ENCODE data around the gene VASN.
"Not testable (repeated sequence)": the region's sequence is repeated elsewhere in the genome, so short reads cannot be mapped to it uniquely, and the experiment has no call there.

Gene VASN

DNA sequence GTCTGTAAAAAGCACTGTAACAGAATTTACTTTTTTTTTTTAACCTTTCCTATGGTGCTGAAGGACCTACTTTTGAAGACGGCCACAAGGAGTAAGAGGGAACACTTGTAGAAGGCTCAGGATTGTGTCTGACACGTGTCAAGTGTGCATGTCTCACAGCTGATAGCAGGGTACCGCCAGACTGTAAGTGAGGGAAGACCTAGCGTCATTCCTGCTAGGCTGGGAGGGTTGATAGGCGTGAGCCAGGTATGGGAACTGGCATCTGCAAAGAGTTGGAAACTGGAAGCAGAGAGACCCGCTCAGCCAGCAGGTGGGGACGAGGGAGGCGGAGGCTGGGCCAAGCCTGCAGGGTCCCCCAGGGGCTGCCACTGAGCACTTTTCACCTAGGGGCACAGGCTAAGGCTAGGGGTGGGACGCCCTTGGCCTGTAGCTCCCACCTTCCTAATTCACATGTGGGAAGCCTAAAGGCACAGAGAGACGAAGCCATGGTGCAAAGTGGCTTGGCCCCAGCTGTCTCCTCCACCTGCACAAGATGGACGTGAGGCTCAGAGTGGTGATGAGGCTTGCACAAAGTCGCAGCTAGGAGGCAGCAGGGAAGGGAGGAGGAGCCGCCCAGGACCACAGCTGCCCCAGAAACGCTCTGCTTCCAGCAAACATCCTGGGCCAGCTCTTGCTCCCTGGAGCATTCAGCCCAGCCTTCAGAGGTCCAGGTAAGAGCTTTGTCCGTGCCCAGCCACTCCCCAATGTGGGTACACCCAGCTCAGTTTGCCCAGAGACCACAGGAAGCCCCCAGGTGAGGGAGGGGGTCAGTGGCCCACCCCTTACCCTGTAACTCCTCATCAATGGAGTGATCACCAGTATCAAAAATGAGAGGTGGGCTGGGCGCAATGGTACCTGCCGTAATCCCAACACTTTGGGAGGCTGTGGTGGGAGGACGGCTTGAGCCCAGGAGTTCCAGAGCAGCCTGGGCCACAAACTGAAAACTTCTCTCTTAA, 18.9 kb downstream of the VASN start:
- intact Hi-C loops (cut with DNase I) = no loop called here
- no peak for DNase-seq

DNA sequence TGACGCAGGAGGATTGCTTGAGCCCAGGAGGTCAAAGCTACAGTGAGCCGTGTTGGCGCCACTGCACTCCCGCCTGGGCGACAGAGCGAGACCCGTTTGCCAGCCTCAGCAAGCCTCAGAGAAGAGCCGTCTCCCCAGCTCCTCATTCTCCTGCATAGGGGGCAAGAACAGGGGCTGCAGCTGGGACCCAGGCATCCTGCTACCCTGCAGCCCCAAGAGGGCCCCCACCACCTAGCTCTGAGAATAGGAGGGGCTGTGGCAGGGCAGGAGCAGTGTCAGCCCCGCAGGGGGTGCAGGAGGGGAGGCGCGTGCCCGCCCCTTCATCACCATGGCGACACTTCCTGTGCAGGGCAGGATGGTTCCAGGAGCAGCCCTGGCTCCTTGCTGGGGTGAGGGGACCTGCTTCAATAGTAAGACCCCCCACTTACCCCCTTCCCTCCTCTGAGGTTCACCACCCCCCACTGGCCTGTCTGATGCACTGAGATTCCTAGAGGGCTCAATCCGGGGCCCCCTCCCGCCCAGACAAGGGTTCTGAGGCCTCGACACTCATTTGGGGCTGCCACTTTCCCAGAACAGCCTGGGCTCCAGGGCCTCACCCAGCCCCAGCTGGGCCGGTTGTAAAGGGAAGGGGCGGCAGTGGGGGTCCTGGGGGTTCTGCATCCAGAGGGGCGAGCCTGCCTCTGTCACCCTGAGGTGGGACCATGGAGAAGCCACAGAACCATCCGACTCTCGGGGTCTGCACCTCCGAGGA, 20.2 kb downstream of the VASN start:
- intact Hi-C loops (cut with DNase I) = no loop called here
- DNase-seq = no peak

DNA sequence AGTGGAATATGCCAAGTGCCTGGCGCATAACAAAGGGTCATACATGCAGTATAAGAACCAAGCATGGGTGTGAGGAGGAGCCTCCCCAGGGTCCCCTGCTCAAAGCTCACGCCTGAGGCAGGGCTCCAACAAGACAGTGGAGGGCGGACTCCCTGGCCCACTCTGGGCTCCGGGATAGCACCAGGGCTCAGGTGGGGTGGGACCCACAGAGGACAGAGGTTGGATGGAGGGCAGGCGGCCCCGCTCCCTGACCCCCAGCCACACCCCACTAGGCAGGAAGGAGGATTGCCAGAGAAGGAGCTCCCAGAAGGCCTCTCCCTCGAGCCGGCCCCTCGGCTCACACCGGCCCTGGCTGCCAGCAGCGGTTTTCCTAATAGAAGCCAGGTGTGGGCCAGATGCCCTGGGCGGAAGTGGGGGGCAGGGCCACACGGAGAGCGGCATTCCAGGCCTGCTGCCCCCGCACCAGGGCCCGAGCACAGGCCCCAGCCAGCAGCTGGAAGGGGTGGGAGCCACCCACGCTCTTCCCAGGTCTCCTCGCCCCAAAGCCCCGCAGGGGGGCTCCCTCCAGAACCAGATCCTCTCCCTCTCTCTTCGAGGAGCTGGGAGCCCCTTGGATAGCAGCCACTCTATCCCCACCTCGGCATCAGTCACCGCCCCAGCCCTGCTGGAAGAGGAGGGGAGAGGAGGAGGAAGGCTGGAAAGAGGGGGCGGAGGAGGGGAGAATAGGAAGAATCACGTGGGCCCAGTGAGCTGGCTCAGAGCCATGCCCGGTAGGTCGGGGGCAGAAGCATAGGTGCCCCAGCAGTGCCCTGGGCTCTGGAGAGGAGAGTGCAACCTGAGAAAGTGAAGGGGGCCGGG, 21.0 kb downstream of the VASN start:
- intact Hi-C loops (cut with DNase I) = no loop called here
- DNase-seq = peak in 27 of 42 donors; percentile 45 to 85 (median 63)

GRCh38 chr16:4393240-4393600, 21.6 kb downstream of the VASN start:
- no peak for DNase-seq
- intact Hi-C loops (cut with DNase I) = no loop called here

- DNase-seq; intact Hi-C loops (cut with DNase I): not testable (repeated sequence)
Measured at GRCh38 chr16:4393850-4394249, 22.2 kb downstream of the VASN start.

DNA sequence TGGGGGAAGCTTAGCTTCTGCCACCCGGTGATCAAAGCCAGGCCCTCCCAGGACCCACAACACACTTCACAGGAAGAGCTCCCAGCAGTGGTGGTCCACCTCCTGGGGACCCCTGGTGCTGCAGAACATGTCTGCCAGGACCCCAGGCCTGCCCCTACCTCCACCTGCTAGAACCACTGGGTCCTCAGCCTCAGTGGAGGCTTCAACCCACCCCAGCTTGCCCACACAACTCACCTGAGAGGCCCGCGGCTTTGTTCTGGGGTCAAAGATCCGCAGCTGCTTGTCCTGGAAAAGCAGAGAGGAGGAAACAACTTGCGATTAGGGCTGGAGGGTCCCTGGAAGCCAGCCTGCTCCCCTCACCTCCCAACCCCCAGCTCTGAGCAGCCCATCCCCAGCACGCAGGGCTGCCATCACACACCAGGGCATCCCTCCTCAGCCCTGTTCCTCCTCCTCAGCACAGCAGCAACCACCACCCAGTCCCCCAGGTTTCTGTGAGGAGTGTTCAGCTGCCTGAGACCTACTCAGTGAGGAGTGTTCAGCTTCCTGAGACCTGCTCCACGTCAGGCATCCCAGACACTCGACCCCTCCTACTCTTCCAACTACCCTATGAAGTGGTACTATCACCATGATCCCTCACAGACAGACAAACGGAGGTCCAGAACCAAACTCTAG, 23.5 kb downstream of the VASN start:
- peak in 2 of 42 donors; percentile 53 for DNase-seq
- intact Hi-C loops (cut with DNase I) = no loop called here

DNA sequence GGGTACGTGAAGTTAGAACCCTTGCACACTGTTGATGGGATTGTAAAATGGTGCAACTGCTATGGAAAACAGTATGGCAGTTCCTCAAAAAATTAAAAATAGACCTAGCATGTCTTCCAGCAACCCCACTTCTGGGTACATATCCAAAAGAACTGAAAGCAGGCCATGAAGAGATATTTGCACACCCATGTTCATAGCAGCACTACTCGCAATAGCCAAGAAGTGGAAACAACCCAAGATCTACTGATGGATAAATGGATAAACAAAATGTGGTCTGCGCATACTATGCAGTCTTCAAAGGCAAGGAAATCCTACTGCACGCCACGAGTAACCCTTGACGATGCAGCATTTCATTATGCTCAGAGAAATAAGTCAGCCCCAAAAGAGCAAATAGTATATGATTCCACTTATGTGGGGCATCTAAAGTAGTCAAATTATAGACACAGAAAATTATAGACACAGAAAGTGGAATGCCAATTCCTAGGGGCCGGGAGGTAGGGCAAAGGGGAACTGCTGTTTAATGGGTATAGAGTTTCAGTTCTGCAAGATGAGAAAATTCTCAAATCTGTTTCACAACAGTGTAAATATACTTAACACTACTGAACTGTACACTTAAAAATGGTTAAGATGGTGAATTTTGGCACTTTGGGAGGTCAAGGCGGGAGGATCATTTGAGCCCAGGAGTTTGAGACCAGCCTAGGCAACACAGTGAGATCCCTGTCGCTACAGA, 27.5 kb downstream of the VASN start:
- intact Hi-C loops (cut with DNase I) = no loop called here
- DNase-seq = no peak

DNA sequence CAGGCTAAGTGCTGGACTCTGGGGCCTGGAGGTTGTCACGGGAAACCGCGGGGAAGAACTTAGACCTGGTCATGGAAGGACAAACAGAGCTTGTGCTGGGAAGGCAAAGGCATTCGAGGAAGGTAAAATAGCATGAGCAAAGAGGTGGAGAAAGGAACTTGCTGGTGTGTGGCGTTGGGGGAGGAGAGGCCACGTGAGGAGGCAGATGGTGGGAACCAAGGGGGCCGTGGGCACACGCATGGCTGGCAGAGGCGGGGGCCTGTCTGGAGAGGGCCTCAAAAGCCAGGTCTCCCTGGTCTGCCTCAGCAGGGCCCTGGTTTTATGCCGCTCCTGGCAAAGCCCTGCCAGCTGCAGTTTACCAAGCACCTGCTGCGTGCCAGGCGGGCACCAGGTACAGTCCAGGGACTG, 29.4 kb downstream of the VASN start:
- DNase-seq = no peak
- intact Hi-C loops (cut with DNase I) = no loop called here

DNA sequence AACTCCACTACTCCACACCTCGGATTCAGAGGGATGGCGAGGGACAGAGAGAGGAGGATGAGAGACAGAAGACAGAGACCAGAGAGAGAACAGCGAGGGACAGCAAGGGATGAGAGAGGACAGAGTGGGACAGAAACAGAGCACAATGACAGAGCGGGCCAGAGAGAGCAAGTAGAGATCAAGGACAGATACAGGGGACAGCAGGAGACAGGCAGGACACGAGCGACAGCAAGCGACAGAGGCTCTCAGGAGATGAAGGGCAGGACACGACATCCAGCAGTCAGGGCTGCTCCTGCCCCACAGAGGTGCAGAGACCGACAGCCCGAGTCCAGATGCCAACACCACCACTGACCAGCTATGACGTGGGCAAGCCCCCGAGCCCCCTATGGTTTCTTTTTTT, 29.9 kb downstream of the VASN start:
- peak in 1 of 42 donors; percentile 12 for DNase-seq
- intact Hi-C loops (cut with DNase I) = no loop called here

DNA sequence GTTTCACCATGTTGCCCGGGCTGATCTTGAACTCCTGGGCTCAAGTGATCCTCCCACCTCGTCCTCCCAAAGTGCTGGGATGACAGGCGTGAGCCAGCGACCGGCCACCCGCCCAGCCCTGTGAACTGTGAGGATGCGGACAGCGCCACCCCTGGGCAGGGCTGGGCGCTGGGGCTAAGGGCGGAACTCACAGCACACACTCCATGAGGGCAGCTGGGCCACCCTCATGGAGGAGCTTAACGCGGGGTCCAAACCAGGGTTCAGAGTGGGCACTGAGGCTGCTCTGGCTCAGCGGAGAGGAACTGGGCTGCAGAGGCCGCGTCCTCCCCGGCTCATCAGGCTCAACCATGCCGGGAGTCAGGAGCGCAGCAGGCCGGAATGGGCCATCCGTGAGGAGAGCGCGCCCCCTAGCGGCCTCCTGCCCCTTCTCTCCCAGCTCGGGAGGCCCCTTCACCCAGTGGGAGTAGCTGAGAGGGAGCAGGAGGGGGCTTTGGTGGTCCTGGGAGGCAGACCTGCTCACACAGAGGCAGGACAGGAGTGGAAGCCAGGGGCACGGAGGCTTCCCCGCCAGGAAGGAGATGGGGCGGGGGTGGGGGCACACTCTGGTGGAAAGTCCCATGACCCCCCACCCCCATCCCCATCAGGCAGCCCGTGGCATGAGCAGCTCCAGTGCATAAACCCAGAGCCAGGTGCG, 30.9 kb downstream of the VASN start:
- intact Hi-C loops (cut with DNase I) = loop anchor here (2.0 kb wide), 1 partner anchor 44 kb away; no protein-coding TSS in a partner anchor
- peak; percentile 76 to 96 (median 90) for DNase-seq

DNA sequence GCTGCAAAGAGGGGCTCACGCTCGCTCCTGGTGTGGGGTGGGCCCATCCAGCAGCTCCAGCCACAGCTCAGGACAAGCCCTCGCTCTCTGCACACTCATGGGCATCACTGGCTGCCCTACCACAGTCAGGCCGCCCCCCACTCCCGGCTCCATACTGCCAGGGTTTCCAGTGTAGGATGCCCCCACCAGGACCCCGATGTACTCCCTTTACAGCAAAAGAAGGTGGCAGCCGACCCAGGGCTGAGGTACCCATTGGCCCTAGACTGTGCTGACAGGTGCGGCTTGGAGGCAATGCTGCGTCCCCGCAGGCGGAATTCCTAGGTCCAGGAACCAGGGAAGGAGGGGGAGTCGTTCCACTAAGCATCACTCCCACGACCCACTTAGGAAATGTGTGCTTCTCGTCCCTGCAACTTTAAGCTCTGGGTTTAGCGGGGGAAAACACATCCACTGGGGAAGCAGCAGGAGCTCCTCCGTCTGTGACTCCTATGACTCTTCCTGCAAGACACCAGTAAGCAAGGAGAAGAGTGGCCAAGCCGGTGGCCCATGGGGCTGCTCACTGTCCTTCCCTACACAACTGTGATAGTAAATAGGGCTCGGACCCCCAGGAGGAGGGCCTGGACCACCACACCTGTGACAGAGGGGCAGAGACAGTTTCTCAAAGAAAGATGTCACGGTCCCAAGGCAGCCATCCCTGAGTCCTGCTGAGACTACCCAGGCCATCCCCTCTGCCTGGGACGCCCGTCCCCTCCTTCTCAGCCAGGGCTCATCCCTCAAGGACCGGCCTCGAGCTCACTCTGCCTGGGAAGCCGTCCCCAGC, 31.7 kb downstream of the VASN start:
- intact Hi-C loops (cut with DNase I) = loop anchor here (2.0 kb wide), 1 partner anchor 45 kb away; no protein-coding TSS in a partner anchor
- peak in 8 of 42 donors; percentile 30 to 69 (median 48) for DNase-seq

GRCh38 chr16:4404247-4404966, 32.8 kb downstream of the VASN start:
- DNase-seq = peak; percentile 61 to 93 (median 80)

DNA sequence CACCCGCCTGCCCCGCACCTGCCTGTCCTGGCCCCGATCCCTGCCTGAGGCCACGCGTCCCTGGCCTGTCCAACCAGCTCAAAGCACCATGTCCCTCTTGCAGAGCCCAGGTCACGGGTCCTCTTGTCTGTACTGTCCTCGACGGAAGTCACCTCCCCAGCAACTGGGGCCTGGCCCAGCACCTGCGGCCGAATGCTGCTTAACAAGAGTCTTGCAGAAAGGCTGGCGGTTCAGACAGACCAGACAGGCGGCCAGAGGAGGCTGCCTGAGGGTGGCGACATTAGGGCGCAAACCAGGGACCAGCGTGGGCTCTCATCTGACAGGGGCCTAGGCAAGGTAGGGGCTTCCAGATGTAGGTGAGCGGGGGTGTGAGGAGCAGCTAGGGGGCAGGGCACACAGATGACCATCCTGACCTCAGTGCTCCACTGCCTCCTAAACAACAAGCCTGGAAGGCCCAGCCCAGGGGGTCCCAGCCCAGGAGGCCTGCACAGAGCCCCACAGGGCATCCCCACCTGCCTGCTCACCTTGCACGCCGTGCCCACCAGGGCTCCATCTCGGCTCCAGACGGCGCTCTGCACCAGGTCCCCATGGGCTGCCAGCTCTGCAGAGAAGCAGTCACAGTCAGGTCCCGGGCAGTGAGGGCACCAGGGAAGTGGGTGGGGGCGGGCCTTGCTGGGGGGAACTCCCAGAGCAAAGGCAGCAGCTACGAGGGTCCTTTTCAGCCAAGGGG, 33.5 kb downstream of the VASN start:
- intact Hi-C loops (cut with DNase I) = no loop called here
- peak in 1 of 42 donors; percentile 16 for DNase-seq

More at GRCh38 chr16:4404247-4404966, 32.8 kb downstream of the VASN start:
- intact Hi-C loops (cut with DNase I) = no loop called here

DNA sequence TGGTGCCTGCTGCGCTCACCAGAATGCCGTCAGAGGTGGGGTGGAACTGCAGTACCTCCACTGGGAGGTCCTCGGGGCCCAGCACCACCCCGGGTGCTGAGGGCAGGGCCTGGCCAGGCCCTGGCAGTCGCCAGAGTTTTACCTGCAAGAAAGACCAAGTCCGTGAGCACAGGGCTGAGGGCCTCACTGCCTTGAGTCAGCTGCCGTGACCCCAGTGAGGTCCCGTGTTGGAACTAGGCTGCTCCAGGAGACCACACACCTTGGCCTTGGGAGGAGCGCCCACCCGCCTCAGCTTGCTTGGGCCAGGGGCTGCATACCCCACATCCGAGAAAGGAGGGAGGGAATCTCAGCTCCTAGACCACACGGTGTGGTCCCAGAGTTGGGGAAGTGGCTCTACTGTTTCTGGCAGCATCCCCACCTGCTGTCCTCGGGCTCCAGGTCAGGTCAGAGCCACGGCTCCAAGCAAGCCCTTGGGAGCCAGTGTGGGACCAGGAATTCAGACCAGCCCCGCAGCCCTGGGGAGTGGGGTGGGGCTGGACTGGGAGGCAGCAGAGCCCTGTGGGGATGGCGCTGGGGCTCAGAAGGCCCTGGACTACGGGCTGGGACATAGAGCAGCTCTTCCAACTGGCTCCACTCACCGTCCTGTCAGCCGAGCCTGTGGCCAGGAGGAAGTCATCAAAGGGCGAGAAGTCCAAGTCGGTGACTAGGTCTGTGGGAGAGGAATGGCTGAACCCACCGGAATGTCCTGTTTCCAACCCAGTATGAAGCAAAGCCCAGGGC, 36.1 kb downstream of the VASN start:
- DNase-seq = no peak
- intact Hi-C loops (cut with DNase I) = no loop called here
